Measurements from ENCODE around the gene C9orf72. TPM values are rescaled to one million over a fixed set of nuclear protein-coding genes. Genes with fewer than 3 reads are reported as not detected.
A peak's percentile ranks its signal among the peaks of the same experiment; 100 is the strongest.
"Not testable (repeated sequence)": the region's sequence is repeated elsewhere in the genome, so short reads cannot be mapped to it uniquely, and the experiment has no call there.

Gene C9orf72
- polyA plus RNA-seq, 12 donors, result 11.8 to 20.9 (median 16.2) TPM; not detected in 1

GRCh38 chr9:27519466-27520465 is 53.5 kb downstream of the C9orf72 start:
- no peak for DNase-seq

- DNase-seq, result no peak
These were observed 54.5 kb downstream of the C9orf72 start for GRCh38 chr9:27518809-27519208.

- DNase-seq, result no peak
These were observed 55.3 kb downstream of the C9orf72 start for GRCh38 chr9:27518006-27518405.

GRCh38 chr9:27514551-27514950 is 58.7 kb downstream of the C9orf72 start:
- peak; percentile 38 for DNase-seq

- DNase-seq, result no peak
These were observed 61.5 kb downstream of the C9orf72 start for GRCh38 chr9:27511771-27512170.

- DNase-seq, result no peak
These were observed 62.5 kb downstream of the C9orf72 start for GRCh38 chr9:27510780-27511179.

- DNase-seq, result no peak
These were observed 66.3 kb downstream of the C9orf72 start for GRCh38 chr9:27506981-27507380.

DNA sequence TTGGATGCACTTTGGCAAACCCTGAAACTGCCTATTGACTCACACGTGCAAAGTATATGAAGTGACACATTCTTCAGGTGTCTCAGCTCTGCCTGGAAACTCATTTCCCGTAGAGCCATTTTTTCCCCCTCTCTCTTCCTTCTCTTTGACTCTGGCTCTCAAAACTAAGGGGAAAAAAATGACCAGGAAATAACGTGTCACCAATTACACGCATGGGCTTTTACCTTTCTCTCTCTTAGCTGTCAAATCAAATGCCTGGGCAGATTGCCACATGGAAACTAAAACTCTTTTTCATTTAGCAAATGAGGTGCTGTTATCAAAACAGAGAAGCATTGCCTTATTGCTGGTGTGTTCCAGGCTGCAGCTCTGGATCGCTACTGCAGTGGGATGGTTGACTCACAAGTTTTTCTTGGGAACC is 67.5 kb downstream of the C9orf72 start:
- DNase-seq, result no peak

DNA sequence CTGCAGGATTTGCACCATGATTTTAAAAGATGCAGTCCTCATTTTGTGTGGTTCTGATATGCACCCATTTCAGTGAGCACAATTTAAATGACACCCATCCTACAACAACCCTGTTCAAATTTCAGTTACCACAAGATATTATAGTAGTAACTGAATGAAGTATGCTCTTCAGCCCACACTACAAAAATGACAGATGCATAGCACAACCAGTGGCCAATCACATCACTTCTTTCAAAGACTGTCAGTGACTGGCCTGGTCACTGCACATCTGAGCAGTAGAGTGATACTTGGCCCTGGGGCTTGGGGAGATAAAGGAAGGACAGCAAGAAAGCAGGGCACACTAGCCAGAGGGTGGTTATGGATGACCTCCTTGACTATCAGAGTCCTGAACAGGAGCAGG is 69.0 kb downstream of the C9orf72 start:
- no peak for DNase-seq

- DNase-seq, result no peak
These were observed 69.7 kb downstream of the C9orf72 start for GRCh38 chr9:27503623-27504022.

DNA sequence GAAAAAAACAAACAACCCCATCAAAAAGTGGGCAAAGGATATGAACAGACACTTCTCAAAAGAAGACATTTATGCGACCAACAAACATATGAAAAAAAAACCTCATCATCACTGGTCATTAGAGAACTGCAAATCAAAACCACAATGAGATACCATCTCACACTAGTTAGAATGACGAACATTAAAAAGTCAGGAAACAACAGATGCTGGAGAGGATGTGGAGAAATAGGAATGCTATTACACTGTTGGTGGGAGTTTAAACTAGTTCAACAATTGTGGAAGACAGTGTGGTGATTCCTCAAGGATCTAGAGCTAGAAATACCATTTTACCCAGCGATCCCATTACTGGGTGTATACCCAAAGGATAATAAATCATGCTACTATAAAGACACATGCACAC is 72.4 kb downstream of the C9orf72 start:
- not testable (repeated sequence) for DNase-seq

DNA sequence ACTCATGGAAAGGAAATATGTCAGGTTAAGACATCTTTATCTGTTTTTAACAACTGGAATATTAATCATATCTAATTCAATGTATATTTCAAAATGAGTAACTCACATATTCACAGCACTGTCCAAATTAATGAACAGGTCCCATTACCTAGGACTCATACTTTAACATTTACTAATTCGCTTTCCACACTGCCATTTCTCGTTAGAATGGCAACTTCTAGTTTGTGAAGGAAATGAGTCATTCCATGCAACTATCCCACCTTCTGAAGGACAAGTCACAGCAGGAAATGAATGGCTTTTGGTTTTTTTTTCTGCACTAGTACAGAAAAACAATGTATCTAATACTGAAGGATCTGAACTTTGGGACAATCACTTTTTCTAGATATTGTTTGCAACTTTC is 73.8 kb downstream of the C9orf72 start:
- no peak for DNase-seq

GRCh38 chr9:27497883-27498417 is 75.3 kb downstream of the C9orf72 start:
- no peak for DNase-seq

Other genes with a start within 250 kb of the C9orf72 start
- not detected for gene IFNK, start 49.2 kb downstream of the C9orf72 start, polyA plus RNA-seq (ENCODE audit: insufficient read length in 12 of 12)
- 1 to 10 TPM in 11 of 12 donors, not detected in 1; 2.1 to 7.3 (median 2.9) TPM for gene MOB3B, start 43.7 kb downstream of the C9orf72 start, polyA plus RNA-seq (ENCODE audit: insufficient read length in 12 of 12)